ENCODE measurements around the gene TOMM40. TPM values are rescaled to one million over a fixed set of nuclear protein-coding genes. Genes with fewer than 3 reads are reported as not detected.
A peak's percentile ranks its signal among the peaks of the same experiment; 100 is the strongest.

Gene TOMM40
- total and polyA plus RNA-seq, 2 of the 13 experiments (the other 11 are each of a cell fraction or from before 2014, with no cell fraction given), result 72.0 to 110 TPM

- TF ChIP-seq PATZ1 (CRISPR knock-in tag; IDR thresholded peaks at IDR 0.05) (peak; percentile 91), ARNTL (CRISPR knock-in tag; IDR thresholded peaks at IDR 0.05) (no peak), PLSCR1 (CRISPR knock-in tag; IDR thresholded peaks at IDR 0.05; ENCODE audit: borderline replicate concordance) (no peak), CC2D1A (CRISPR knock-in tag; IDR thresholded peaks at IDR 0.05) (no peak), GTF2F1 (IDR thresholded peaks at IDR 0.05; ENCODE audit: low read length) (no peak), ZNF766 (CRISPR knock-in tag; IDR thresholded peaks at IDR 0.05; ENCODE audit: borderline replicate concordance) (no peak), XRCC5 (optimal IDR thresholded peaks at IDR 0.05; ENCODE audit: low read length) (no peak), ZNF768 (CRISPR knock-in tag; IDR thresholded peaks at IDR 0.05) (no peak), ZNF468 (CRISPR knock-in tag; IDR thresholded peaks at IDR 0.05) (no peak), NR2C2 (CRISPR knock-in tag; IDR thresholded peaks at IDR 0.05; ENCODE audit: borderline replicate concordance) (peak; percentile 16; the same call in 1 of the 2 replicates), ZNF263 (CRISPR knock-in tag; IDR thresholded peaks at IDR 0.05) (peak; percentile 53; the same call in 1 of the 2 replicates), JARID2 (CRISPR knock-in tag; IDR thresholded peaks at IDR 0.05; ENCODE audit: insufficient replicate concordance) (no peak), DBP (CRISPR knock-in tag; IDR thresholded peaks at IDR 0.05; ENCODE audit: not compliant biosample characterization) (no peak), ZBTB37 (CRISPR knock-in tag; IDR thresholded peaks at IDR 0.05) (no peak), YEATS2 (CRISPR knock-in tag; IDR thresholded peaks at IDR 0.05; ENCODE audit: borderline replicate concordance) (no peak), XBP1 (CRISPR knock-in tag; IDR thresholded peaks at IDR 0.05) (no peak), CSRNP2 (CRISPR knock-in tag; conservative IDR thresholded peaks at IDR 0.05; ENCODE audit: low read depth) (no peak), KDM1A (CRISPR knock-in tag; IDR thresholded peaks at IDR 0.05) (0 out of 2 replicates have a peak, but pooled peaks have one; percentile 19), NCOA1 (CRISPR knock-in tag; IDR thresholded peaks at IDR 0.05) (no peak), POLR2AphosphoS2 (IDR thresholded peaks at IDR 0.05; ENCODE audit: low read depth, low read length) (no peak), ZFP82 (CRISPR knock-in tag; IDR thresholded peaks at IDR 0.05; ENCODE audit: borderline replicate concordance) (no peak), TP53 (CRISPR knock-in tag; conservative IDR thresholded peaks at IDR 0.05) (no peak), SAFB2 (CRISPR knock-in tag; IDR thresholded peaks at IDR 0.05; ENCODE audit: borderline replicate concordance, low read depth) (no peak), ZNF331 (CRISPR knock-in tag; IDR thresholded peaks at IDR 0.05) (peak; percentile 43; the same call in 1 of the 2 replicates), ZNF225 (CRISPR knock-in tag; IDR thresholded peaks at IDR 0.05) (0 out of 2 replicates have a peak, but pooled peaks have one; percentile 29)
Measured at GRCh38 chr19:44856421-44857083, 34.5 kb upstream of the TOMM40 start (continued).

All from HepG2 (cell line).